Lower leg skin (tissue), 3 donors: ENCODE data around the gene SLC17A9.

ENCODE experiments used
- CTCF ChIP-seq, 3 donors: fragments of 450-650 bp; IDR thresholded peaks; one replicate each; pipeline ENCODE4 v1.5.1; 2016; ENCODE audit warnings: antibody characterized with exemption in 3 of 3, mild to moderate bottlenecking in 3 of 3, moderate library complexity in 2 of 3
- POLR2A ChIP-seq, 2 donors: fragments of 450-650 bp; IDR thresholded peaks; one replicate each; pipeline ENCODE4 v1.6.1; 2016 to 2017; ENCODE audit warnings: antibody characterized with exemption in 2 of 2, mild to moderate bottlenecking in 1 of 2, moderate library complexity in 1 of 2

DNA sequence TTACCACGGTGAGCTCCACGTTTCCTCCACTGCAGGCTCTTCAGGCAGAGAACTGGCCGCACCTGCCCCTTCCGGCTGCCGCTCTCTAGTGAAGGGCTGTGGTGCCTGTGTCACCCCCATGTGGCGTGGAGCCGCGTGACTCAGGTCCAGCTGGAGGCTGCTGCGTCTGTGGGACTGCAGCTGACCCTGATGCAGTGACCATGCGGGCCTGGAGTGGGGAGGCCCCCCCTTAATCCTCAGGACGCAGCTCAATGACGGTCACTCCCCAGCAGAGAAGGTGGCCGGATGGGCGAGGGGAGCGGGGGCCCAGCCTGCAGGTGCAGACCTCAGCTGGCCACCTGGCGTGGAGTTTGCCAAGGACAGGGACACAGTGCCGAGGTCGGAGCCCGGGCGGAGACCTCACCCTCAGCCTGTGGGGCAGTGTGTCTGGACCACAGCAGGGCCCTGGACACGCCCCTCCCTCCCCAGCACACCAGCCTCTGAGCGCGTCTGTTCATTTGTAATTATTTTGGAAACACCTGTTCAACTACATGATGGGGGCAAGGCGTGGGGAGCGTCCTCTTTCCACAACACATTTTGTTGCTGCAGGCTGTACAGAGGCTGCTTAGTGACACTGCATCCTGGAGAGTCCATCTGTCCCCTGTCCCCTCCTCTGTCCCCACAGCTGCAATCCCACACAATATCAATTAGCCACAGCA, 43.5 kb downstream of the SLC17A9 start:
- no peak for TF ChIP-seq POLR2A (IDR thresholded peaks at IDR 0.05)
- no peak for TF ChIP-seq CTCF (IDR thresholded peaks at IDR 0.05)
